NCI-H1436 (cell line): Measurements from ENCODE around the gene LAMB2.

Experiments
- DNase-seq: peaks from one replicate; lab custom pipeline; 2025; lab: John Stamatoyannopoulos, UW

LAMB2 gene

GRCh38 chr3:49161197-49161596, 28.3 kb upstream of the LAMB2 start:
- no peak for DNase-seq

- DNase-seq: no peak
Observed at GRCh38 chr3:49158792-49159191, 25.9 kb upstream of the LAMB2 start.

- no peak for DNase-seq
Observed at GRCh38 chr3:49158103-49158709, 25.4 kb upstream of the LAMB2 start.

- DNase-seq: no peak
Observed at GRCh38 chr3:49157289-49157688, 24.4 kb upstream of the LAMB2 start.

- no peak for DNase-seq
Observed at GRCh38 chr3:49153349-49153912, 20.6 kb upstream of the LAMB2 start.

- DNase-seq: no peak
Observed at GRCh38 chr3:49151610-49152009, 18.8 kb upstream of the LAMB2 start.

- no peak for DNase-seq
Observed at GRCh38 chr3:49148159-49148558, 15.3 kb upstream of the LAMB2 start.

GRCh38 chr3:49140080-49140479, 7.2 kb upstream of the LAMB2 start:
- DNase-seq: no peak

GRCh38 chr3:49135499-49135898, 2.6 kb upstream of the LAMB2 start:
- DNase-seq: no peak

- no peak for DNase-seq
Observed at GRCh38 chr3:49134471-49135265, 1.8 kb upstream of the LAMB2 start.

GRCh38 chr3:49133226-49133951, 539 bp upstream of the LAMB2 start:
- DNase-seq: peak; percentile 34

- no peak for DNase-seq
Observed at GRCh38 chr3:49132073-49132436, 795 bp downstream of the LAMB2 start.

- no peak for DNase-seq
Observed at GRCh38 chr3:49131576-49131975, 1.3 kb downstream of the LAMB2 start.

GRCh38 chr3:49131040-49131439, 1.8 kb downstream of the LAMB2 start:
- DNase-seq: no peak

GRCh38 chr3:49124991-49125670, 7.7 kb downstream of the LAMB2 start:
- no peak for DNase-seq

- DNase-seq: no peak
Observed at GRCh38 chr3:49124203-49124602, 8.6 kb downstream of the LAMB2 start.

GRCh38 chr3:49123687-49124086, 9.2 kb downstream of the LAMB2 start:
- DNase-seq: no peak

- no peak for DNase-seq
Observed at GRCh38 chr3:49122886-49123545, 9.8 kb downstream of the LAMB2 start.

GRCh38 chr3:49122451-49122850, 10.4 kb downstream of the LAMB2 start:
- DNase-seq: no peak

- no peak for DNase-seq
Observed at GRCh38 chr3:49122022-49122421, 10.8 kb downstream of the LAMB2 start.

- no peak for DNase-seq
Observed at GRCh38 chr3:49121132-49121736, 11.6 kb downstream of the LAMB2 start.
